Cortex of kidney (tissue), 1 donor: ENCODE measurements around the gene HIVEP2.

Experiments
- DNase-seq: peaks from one replicate; lab custom pipeline; 2025; lab: John Stamatoyannopoulos, UW

HIVEP2 gene

DNA sequence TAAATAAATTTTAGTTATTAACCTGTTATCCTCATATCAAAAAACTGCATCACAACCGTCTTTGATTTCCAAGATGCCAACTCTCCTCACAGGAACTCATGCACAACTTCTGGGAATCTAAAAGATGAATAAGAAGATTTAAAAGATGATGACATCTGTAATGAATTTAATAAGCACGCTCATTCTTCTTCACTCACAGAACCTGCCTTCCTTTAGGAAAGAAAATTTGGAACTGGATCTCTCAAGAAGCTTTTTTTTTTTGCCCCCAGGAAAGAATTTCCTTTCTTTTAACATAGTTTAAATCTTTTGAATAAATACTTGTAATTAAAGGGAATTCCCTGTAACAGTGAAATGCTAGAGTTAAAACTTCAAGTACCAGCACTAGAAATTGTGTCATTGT is 161.5 kb downstream of the HIVEP2 start:
- DNase-seq = no peak

DNA sequence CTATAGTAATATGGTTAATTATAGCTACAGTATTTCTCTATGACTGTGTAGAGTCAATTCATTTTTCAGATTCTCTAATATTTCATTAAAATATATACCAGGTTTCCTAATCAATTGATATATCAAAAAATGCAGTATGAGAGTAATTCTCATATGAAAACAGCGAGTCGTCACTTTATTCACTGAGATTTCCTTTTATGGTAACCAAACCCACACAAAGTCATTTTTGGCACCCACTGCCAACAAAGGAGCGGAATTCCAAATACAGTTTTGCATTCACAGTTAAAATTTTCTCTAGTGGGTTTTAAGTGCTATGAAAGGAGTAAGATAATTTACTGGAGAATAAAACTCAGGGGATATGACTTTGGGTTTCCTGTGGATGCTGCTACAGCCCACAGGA is 163.8 kb downstream of the HIVEP2 start:
- no peak for DNase-seq

DNA sequence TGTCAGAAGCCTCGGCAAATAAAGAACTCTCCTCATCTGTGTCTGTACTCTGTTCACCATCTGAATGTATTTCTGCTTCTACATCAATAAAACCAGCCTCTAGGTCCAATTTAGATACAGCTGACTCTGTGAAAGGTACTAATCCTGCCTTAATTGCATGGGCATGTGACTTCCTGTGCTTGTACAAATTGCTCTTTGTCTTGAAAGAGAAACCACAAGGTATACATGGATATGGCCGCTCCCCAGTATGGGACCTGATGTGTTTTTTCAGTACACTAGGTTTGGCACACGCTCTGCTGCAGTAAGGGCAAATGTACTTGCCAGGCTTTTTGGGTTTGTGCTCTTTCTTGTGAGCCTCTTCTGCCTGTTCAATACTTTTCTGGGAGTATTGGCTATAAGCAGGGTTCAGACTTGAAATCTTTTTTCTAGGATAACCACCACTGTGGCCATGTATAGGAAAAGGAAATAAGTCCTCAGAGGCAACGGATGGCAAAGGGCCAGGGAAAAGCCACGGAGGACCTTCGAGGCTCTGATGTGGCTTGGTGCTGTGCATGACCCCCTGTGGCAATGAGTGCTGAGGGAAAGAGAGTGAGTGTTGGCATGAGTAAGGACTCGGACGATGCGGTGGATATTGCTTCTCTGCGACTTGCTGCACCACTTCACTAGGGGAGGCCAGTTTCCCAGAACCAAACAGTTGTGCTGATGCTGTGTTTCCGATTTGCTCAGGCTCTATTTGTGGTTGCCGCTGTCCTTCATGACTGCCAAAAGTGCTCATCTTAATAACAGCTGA is 170.9 kb downstream of the HIVEP2 start:
- DNase-seq = no peak

DNA sequence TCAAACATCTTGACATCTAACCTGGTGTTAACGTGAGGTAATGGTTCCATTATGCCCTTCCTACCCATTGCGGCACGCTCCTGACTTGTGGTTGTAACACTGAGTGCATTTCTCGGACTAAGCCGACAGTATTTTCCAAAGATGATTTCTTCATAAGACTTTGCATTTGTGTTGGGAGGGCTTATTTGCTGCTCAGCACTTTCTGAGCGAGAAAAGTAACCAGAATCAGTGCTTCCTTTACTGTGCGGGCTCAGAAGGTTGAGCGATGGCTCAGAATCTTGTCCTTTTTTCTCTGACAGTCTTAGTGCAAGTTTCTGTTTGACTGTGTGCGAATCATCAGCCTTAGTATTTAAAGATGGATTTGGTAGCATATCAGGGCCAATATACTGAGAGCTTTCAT is 171.7 kb downstream of the HIVEP2 start:
- DNase-seq = no peak

DNA sequence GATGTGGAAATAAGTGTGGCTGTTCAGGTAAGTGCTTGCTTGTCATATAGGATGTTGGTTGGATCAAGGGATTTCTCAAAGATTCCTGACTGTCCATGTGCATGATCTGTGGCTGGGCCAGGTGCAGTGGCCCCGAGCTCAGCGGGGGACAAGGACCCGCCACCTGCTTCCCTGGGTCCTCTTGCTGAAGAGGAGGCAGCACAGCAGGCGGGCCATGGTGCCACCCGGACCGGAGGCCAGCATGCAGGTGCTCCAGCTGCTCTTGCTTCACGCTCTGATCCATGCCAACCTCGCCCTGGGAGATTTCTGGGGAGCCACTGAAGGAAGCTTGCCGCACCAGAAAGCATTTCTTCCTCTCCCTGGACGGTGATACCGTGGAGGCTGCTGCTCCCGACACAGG is 173.8 kb downstream of the HIVEP2 start:
- no peak for DNase-seq

DNA sequence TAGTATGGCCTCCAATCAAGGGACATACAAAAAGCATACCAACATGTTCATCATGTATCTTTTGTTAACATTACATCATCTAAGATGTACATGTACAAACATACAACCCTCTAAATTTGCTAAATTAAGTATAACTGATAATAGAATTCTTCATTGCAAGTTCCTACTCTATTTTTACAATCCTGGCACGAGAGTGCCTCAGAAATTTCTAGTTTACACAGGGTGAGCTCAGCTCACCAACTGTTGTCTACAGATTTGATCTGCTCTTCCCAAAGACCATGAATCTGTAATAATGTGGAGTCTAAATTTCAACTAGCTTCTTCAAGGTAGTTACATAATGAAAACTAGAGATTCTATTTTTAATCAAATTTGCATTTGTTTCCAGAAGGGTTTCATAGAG is 179.7 kb downstream of the HIVEP2 start:
- DNase-seq = no peak

DNA sequence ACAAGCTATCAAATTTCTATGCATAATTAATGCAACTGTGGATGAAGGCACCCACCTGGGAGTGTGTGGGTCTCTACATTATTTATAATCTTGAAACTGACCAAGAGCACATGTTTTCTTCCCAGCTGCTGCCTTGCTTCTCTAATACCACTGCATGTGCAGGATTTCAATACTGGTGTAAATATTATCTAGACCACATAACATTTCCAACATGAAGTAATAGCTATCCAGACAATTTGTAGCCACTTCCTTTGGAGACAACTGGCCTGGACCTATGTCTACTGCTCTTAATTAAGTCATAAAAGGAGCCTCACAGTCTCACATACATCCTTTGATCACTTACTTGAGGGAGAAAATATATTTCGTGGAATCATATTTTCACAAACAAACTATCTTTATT is 180.7 kb downstream of the HIVEP2 start:
- no peak for DNase-seq

DNA sequence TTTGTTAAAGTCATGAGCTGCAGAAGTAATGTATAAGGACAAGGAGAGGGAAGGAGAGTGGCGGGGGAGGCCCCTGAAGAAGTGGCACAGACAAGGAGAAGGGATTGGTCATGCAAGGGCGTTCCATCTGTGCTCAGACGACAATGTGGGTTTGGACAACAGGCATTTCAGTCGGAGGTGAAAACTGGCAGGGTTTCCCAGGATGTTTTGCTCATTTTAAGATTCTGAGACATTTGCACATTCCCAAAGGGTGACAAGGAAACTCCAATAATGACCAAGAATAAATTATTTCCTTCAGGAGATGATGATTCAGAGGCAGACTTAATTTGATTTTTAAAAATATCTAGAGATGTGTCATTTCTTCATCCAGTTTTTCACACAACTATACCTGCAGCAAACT is 181.8 kb downstream of the HIVEP2 start:
- no peak for DNase-seq

DNA sequence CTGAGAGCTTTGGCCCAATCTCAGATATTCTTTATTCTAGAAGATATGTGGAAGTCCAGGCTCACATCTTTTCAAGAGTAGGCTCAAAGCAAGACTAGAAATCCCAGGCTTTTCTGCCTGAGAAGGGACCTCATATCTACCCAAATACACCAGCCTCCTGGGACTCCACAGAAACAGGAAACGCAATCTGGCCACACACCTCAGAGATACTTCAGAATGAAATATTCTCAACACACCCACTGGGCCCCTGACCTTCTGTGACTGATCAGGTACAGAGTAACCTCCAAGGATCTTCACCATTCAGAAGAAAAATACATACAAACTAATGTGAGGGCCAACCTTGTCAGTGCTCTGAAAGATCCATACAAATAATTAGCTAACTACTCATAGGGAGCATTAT is 183.2 kb downstream of the HIVEP2 start:
- DNase-seq = no peak

DNA sequence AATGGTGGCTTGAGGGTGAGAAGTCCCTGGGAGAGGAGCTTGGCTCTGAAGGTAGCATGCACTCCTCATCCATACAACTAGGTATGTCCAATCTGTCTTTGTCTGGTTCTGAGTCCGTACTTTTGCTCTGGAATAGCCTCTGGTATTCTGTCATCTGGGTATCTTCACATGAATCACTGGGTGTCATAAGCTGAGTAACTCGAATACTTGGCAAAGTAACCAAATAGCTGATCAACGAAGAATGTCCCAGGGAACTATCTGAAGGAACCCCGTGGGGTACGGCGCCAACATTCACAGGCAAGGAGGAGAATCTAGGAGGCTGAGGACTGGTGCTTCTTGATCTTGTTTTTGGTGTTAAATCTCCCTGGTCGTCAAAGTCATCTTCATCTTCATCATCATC is 184.8 kb downstream of the HIVEP2 start:
- DNase-seq = no peak

DNA sequence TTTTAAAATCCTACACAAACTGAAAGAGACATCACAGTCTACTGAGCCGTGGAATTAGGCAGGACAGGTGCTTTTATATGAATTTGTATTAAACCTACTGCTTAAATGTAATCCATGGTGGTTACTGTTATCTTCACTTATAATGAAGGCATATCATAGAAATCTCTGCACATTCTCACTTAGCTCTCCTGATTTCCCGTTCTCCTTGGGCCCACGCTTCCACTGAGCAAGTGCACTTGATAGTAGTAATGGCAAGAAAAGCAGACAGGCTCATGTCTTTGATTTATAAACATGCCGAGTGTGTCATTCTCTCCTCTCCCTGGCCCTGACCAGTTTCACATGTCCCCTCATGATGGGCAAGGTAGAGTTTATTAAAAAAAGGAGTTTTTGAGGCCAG is 186.3 kb downstream of the HIVEP2 start:
- DNase-seq = no peak

DNA sequence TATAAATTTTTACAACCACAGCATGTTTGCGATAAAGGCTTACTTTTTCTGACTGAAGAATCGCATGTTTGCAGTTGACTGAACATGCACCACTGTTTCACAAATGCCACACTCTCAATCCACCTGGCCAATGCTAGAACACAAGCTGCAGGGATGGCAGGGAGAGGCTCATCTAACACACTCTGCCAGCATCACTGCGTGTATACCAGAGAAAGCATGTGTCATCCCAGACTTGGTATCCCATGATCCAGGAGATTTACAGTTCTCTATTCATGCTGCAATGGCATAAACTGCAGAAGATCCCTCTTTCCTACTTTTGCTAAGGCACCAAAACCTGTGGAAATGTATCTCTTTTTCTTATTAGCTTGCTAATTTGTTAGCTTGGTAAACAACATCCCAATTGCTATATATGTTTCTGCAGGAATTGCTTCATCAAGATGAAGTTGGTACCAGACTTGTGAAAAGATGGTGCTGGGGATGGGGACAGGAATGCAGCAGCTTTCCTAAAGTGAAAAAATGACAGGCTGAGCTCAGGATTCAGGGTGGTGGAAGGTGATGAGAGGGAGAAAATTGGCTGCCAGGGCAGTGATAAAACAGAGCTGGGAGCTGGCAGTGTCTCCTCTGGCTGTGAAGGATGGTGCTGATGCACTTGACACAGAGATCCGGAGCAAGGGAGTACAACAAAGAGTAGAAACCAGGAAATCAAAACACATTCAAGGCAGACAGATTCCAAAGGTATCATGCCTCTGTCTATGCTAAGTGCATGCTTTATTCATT is 186.9 kb downstream of the HIVEP2 start:
- DNase-seq = no peak

DNA sequence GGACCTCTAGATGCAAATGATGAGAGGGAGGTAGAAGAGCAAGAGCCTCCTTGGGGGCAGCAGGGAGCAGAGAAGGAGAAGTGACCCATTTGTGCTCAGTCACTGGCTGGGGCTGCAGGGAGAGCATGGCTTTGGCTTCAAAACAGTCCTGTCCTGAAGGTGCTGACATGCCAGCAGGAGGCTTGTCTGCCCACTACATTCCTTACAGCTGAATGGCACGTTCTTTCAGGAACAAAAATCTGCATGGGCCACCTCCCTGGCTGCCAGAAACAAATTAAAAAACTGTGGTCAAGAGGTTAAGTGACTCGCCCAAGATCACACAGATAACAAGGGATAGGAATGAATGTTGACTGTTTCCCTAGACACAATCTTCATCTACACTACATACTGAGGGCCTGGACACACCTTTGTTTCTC is 188.8 kb downstream of the HIVEP2 start:
- no peak for DNase-seq

DNA sequence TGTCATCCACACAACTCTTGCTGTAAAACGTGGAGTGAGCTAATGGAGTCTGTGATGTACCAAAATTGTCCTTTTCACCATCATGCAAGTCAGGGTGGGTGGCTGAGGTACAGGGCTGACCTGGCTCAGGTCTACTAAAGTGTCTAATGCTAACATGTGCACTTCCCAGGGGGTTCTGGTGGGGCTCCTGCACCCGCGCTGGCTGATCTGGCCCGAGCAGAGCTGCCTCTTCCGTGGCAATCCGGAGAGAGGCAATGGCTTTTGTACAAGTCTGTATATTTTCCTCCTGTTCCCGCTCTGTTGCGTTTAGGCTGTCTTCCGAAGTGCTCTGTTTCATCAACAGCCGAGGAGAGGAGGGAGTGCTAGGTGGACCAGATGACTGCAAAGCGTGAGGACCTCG is 191.8 kb downstream of the HIVEP2 start:
- DNase-seq = no peak

DNA sequence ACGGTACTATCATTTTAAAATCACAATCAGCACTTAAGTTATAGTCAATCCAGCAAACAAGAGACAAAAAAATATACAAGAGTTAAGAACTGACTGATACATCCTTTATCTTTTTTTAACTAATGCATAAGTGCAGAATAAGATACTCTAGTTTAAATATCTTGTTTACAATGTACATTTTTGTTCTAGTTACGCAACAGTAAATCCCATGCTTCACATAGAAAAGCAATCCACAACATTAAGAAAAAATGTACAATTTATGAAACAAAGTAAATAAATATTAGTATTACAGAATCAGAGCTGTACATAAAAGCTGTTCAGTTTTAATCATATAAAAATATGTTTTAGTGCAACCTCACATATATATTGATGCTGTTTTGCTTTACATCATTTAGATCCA is 192.6 kb downstream of the HIVEP2 start:
- no peak for DNase-seq

DNA sequence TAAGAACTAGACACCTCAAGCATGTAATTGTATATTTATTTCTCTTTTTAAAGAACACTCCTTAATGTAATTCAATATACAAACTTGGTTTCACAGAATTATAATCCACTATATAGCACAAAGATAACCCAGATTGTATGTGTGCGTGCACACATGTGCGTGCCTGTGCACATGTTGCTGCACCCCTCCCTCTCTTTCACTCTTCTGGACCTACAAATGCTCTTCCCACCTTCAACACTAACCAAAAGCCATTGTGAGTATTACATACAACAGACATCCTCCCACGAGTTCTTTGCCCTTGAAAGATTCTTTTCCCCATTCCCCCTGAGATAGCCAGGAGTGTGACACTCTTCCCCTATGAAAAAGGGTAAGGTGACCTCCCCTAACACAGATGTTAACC is 193.5 kb downstream of the HIVEP2 start:
- no peak for DNase-seq

DNA sequence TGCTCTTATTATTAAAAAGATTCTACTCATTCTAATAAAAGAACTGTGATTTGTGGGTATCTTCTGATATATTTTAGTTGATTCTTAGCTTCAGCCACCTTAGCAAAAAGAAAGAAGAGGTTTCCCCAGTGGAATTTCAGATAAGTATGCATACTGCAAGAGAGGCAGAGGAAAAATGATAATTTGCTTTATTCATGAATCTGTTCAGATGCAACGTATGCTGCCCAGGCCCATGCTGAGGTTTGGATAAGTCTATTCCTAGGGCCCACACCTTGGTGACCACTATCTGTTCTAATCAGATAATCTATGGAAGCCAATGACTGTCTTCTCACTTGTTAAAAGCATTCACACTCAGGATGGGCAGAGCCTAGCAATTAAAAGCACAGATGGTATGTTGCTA is 194.0 kb downstream of the HIVEP2 start:
- no peak for DNase-seq

DNA sequence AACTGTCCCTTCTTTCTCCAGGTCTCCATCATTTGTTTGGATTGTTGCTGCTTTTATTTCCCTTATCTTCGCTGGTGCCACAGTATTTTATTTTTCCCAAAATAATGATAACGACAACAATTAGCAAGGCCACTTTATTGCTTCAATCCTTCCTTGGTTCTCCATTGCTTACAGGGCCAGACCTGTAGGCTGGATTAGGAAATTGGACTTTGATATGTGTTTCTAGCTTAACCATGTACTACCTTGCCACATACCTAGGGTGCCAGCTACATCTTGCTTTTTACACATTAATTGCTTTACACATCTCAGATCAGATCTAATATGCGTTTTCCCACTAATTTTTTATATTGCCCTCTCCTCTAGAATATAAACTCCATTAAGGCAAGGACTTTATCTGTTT is 195.4 kb downstream of the HIVEP2 start:
- no peak for DNase-seq

DNA sequence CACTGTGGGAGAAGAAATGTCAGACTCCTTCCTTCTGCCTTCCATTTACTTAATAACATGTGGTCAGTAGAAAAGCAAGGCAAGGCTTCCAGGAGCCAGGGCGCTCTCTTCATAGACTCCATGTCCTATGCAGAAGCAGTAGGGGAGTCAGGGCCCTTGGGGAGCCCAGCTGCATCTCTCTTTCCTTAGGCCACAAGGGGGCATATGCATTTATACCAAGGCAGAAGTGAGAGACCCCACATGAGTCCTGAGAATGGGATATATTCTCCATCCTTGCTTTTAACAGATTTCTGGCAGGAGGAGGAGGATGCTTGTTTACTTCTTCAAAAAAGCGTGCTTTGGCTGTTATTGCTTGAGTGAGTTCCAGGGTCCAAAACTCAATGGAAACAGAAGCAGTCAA is 198.5 kb downstream of the HIVEP2 start:
- DNase-seq = no peak

DNA sequence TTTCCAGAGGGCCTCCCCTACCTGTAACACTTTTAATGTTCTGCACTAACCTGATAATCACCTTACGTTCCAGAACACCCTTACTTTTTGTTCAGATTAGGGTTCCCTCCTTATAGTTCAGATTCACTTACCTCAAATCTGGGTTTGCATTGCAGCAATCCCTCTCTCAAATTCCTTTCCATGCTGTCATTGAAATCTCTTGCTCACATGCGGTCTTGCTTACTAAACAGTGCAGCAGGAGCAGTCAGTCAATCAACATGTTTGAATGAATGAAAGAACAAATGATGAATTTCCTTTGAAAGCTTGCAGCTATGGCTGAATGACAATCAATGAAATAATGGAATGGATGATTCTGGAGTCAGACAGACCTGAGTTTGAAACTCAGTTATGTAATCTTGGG is 200.1 kb downstream of the HIVEP2 start:
- no peak for DNase-seq

DNA sequence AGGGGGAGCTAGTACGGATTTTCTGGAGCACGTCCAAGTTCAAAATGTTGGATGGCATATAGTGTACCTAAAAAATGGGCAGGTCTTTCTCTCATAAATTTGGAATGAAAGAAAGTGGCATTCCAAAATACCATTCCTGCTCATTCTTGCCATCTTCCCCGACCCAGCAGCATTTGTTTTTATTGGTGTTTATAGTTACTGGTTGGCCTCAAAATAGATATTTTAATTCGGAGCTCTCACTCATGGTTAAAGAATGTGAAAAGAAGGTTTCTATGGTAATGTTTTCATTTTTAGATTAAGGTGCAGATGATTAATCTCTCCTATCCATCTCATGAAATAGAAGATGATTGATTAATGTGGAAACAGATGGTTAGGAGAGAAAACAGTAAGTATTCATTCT is 204.5 kb downstream of the HIVEP2 start:
- no peak for DNase-seq

DNA sequence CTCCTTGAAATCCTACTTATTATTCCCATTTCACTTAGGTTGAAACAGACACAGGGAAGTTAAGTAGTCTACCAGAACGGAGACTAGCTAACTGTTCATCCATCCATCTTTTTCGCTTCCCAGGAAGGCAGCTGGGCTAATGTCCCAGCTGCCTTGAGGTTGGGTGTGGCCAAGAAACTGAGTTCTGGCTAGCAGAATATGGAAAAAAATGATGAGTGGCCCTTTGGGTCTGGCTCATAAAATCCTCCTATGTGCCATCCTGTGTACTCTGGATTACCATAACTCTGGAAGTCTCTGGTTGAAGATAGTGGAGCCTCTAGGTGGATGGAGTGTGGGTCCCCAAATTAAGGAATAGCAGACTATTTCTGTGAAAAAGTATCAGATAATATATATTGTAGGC is 206.2 kb downstream of the HIVEP2 start:
- DNase-seq = no peak

DNA sequence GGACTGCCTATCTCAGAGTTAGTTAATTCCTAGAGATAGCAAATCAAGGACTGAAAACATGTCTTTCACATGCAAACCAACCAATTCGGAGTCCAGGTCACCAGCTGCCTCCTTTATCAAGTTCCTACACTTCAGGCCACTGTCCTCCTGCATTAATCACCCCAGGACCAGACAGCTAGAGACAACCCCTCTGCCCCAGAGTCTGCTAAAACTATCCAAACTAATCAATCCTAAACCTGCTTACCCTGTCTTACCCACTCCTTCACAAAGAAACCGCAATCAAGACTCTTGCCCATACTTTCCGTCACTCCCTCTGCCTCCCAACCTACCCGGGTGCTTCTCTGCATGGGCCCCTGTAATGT is 207.0 kb downstream of the HIVEP2 start:
- no peak for DNase-seq
